ENCODE data around the gene BCAM.
A peak's percentile ranks its signal among the peaks of the same experiment; 100 is the strongest.

BCAM gene

GRCh38 chr19:44806291-44806690 lies 2.6 kb upstream of the BCAM start:
- DNase-seq (ENCODE audit: extremely low read depth, low read depth): no peak
- H3K4me3 ChIP-seq (replicated peaks; ENCODE audit: low read depth, low read length): no peak overlapping the region
- TF ChIP-seq CTCF (IDR thresholded peaks at IDR 0.05; ENCODE audit: low read depth, low read length, missing control alignments): no peak

DNA sequence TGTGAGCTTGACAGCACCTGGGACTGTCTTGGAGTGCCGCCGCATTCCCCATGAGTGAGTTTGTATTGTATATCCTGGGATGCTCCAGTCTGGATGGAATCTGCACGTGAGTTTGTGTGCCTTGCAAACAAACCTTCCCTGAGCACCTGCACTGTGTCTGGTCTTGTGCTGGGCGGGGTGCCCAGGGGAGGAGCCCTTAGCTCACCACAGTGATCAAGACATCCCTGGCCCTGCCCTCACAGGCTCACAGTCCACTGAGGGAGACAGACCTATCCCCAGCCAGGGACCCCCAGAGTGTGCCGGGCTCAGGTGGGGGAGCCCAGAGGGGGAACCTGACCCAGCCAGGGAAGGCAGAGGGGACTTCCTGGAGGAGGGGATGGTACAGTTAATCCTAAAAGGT lies 1.7 kb upstream of the BCAM start:
- H3K4me3 ChIP-seq (replicated peaks; ENCODE audit: low read depth, low read length): no peak overlapping the region
- no peak for DNase-seq (ENCODE audit: extremely low read depth, low read depth)
- no peak for TF ChIP-seq CTCF (IDR thresholded peaks at IDR 0.05; ENCODE audit: low read depth, low read length, missing control alignments)

- no peak overlapping the region for H3K4me3 ChIP-seq (replicated peaks; ENCODE audit: low read depth, low read length)
- peak; percentile 45 for TF ChIP-seq CTCF (IDR thresholded peaks at IDR 0.05; ENCODE audit: low read depth, low read length, missing control alignments)
- DNase-seq (ENCODE audit: extremely low read depth, low read depth): no peak
Observed at GRCh38 chr19:44807652-44808462, 1.0 kb upstream of the BCAM start.

- no peak for DNase-seq (ENCODE audit: extremely low read depth, low read depth)
- peak overlapping the region; percentile 50 for H3K4me3 ChIP-seq (replicated peaks; ENCODE audit: low read depth, low read length)
Observed at GRCh38 chr19:44809577-44810233, 802 bp downstream of the BCAM start.

GRCh38 chr19:44810234-44811121 lies 1.6 kb downstream of the BCAM start:
- no peak overlapping the region for H3K4me3 ChIP-seq (replicated peaks; ENCODE audit: low read depth, low read length)
- TF ChIP-seq CTCF (IDR thresholded peaks at IDR 0.05; ENCODE audit: low read depth, low read length, missing control alignments): no peak
- no peak for DNase-seq (ENCODE audit: extremely low read depth, low read depth)

More at GRCh38 chr19:44809577-44810233, 802 bp downstream of the BCAM start:
- no peak for TF ChIP-seq CTCF (IDR thresholded peaks at IDR 0.05; ENCODE audit: low read depth, low read length, missing control alignments)

GRCh38 chr19:44811122-44811419 lies 2.2 kb downstream of the BCAM start:
- TF ChIP-seq CTCF (IDR thresholded peaks at IDR 0.05; ENCODE audit: low read depth, low read length, missing control alignments): no peak
- no peak overlapping the region for H3K4me3 ChIP-seq (replicated peaks; ENCODE audit: low read depth, low read length)
- DNase-seq (ENCODE audit: extremely low read depth, low read depth): no peak
